GM18951 (cell line): ENCODE measurements around the gene PTBP3.
"Not testable (repeated sequence)": the region's sequence is repeated elsewhere in the genome, so short reads cannot be mapped to it uniquely, and the experiment has no call there.

Experiments
- POLR2A ChIP-seq: IDR thresholded peaks from 4 replicates; pipeline ENCODE4 v1.6.1; 2011; ENCODE audit warnings: mild to moderate bottlenecking; ENCODE audit not compliant: insufficient read length, insufficient read depth; ENCODE audit errors: extremely low read depth
- in situ Hi-C: fragments of 300-500 bp; cut with MboI; formaldehyde crosslinking; loops from one replicate; pipeline ENCODE4 v1.12.0; 2022; ENCODE audit warnings: low sequenced_read_pairs, mixed read lengths, inconsistent platforms; ENCODE audit not compliant: unreplicated experiment

PTBP3 gene

GRCh38 chr9:112226091-112226490 is 107.3 kb downstream of the PTBP3 start:
- TF ChIP-seq POLR2A: no peak
- in situ Hi-C loops: no loop called here

- in situ Hi-C loops: no loop called here
- no peak for TF ChIP-seq POLR2A
Observed at GRCh38 chr9:112224401-112225289, 108.8 kb downstream of the PTBP3 start.

GRCh38 chr9:112218908-112219307 is 114.5 kb downstream of the PTBP3 start:
- no peak for TF ChIP-seq POLR2A
- in situ Hi-C loops: no loop called here

GRCh38 chr9:112212926-112213325 is 120.5 kb downstream of the PTBP3 start:
- in situ Hi-C loops: no loop called here
- no peak for TF ChIP-seq POLR2A

- no peak for TF ChIP-seq POLR2A
- in situ Hi-C loops: no loop called here
Observed at GRCh38 chr9:112207451-112207850, 126.0 kb downstream of the PTBP3 start.

- in situ Hi-C loops: no loop called here
- no peak for TF ChIP-seq POLR2A
Observed at GRCh38 chr9:112203536-112203935, 129.9 kb downstream of the PTBP3 start.

GRCh38 chr9:112200711-112201110 is 132.7 kb downstream of the PTBP3 start:
- TF ChIP-seq POLR2A: no peak
- in situ Hi-C loops: no loop called here

GRCh38 chr9:112198646-112199045 is 134.8 kb downstream of the PTBP3 start:
- in situ Hi-C loops: no loop called here
- no peak for TF ChIP-seq POLR2A

- no peak for TF ChIP-seq POLR2A
- in situ Hi-C loops: no loop called here
Observed at GRCh38 chr9:112194969-112195431, 138.4 kb downstream of the PTBP3 start.

GRCh38 chr9:112193572-112194288 is 139.7 kb downstream of the PTBP3 start:
- TF ChIP-seq POLR2A: no peak
- in situ Hi-C loops: no loop called here

- in situ Hi-C loops: not testable (repeated sequence)
Observed at GRCh38 chr9:112190320-112190719, 143.1 kb downstream of the PTBP3 start.

- in situ Hi-C loops: no loop called here
Observed at GRCh38 chr9:112188884-112189283, 144.5 kb downstream of the PTBP3 start.

GRCh38 chr9:112187404-112187803 is 146.0 kb downstream of the PTBP3 start:
- in situ Hi-C loops: no loop called here
- TF ChIP-seq POLR2A: no peak

More at GRCh38 chr9:112188884-112189283, 144.5 kb downstream of the PTBP3 start:
- TF ChIP-seq POLR2A: no peak

GRCh38 chr9:112186695-112187094 is 146.7 kb downstream of the PTBP3 start:
- in situ Hi-C loops: no loop called here

More at GRCh38 chr9:112186695-112187094, 146.7 kb downstream of the PTBP3 start:
- no peak for TF ChIP-seq POLR2A
